NCI-H446 treated with DMSO at 0.1 percent for 48 hours (cell line): Measurements from ENCODE around the gene RTP3.

Experiments used
- DNase-seq: peaks from one replicate; lab custom pipeline; 2025; lab: John Stamatoyannopoulos, UW

RTP3 gene

DNA sequence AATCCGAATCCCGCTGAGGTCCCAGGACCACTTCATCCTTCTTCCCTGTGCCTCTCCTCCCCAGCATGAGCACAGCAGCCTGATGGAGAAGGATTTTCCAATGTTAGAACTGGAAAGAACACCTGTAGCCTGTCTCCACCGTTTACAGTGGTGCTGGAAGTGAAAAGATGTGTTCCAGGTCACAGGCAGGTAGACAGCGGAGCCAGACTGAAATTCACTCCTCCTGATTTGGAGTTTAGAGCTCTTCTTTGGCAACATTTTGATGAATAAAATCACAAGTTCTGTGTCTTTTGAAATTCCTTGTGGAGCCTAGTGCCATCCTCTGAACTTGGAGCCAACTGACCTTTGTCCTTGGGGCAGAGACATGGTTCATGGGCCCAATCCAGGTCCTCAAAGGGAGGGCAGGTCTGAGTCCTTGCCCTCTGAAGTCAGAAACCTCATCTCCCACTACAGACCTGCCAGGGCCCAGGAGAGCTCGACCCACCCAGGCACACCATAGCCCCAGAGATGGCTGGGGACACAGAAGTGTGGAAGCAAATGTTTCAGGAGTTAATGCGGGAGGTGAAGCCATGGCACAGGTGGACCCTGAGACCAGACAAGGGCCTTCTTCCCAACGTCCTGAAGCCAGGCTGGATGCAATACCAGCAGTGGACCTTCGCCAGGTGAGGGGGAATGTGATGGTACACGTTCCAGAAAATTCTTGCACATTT, at the start of gene RTP3:
Gene RTP3, plus strand, starts transcription at position 421 of the 710 bp plus-strand sequence. Its CDS starts 87 bp downstream, at position 508.
- no peak for DNase-seq

DNA sequence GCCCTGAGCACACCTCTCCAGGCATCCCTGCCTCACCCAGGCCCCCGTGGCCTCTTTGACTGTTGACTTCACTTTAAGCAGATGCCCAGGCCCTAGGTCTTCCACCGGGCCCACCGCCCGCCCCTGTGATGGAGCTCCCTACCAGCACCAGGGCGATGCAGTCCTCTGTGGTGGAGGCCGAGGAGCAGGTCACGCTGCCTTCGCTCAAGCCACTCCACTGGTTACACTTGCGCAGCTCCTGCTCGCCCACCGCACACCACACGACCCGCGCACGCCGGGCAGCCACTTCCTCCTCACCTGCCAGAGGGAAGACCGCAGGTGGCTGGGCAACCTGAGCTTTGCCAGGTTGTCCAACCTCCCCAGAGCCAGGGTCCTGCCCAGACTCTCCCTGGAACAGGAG, 49.1 kb upstream of the RTP3 start:
- no peak for DNase-seq

DNA sequence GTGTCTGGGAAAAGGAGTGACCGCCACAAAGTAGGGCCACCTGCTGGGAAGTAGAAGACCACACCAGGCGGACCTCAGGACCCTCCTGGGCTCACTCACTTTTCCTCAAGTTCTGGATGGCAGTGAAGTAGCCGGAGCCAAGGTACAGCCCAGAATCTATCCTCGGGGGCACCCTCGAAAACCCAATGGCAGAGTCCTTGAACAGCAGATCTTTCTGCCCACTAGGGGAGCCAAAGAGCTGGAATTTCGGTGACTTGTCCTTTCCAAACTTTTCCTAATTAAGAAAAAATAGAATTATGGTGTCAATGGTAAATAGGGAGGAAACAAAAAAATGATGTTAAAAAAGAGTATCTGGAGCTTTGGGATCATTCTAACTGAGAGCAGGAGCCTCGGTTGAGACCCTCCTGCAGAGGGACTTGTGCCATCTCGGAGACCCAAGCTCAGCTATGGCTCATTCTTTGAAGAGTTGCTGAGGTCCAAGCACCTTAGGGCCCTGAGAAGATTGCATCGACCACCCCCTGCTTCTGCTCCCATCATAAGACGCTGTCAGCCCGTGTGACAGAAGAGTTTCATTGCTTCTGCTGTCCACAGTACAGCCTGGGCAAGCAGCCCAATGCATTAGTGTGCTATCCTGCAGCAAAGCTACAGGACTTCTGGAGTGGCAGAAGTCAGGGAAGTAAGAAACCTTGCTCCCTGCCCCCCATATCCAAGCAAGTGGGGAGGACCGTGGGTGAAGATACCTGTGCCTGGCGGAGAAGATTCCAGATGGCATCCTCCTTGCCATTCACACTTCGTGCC, 47.8 kb upstream of the RTP3 start:
- no peak for DNase-seq

DNA sequence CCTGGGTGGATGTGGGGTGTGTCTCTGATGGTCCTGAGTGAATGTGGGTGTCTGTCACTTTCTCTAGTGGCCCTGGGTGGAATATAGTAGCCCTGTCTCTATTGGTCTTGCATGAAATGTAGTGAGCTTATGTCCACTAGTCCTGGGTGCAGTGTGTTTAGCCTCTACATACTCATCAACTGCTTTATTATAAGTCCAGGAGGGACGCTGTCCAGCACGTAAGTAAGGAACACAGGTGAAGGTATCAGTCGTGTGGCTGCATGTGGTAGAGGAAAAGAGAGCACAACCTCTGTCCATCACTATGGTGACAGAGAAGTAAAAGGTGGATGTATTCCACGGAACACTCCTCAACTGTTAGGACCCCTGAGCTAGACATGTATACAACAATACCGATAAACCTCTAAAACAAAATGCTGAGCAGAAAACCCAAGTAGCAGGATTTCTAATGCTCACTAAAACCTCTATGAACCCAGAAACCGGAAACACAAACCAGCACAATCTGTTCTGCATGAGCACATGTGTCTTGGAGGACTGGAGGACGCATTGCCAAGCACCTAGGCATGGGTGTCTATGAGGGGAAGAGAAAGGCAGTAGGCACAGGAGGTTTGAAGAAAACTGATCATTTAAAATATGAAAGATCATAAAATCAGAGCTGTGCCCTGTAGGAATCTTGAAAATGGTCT, 44.1 kb upstream of the RTP3 start:
- no peak for DNase-seq

DNA sequence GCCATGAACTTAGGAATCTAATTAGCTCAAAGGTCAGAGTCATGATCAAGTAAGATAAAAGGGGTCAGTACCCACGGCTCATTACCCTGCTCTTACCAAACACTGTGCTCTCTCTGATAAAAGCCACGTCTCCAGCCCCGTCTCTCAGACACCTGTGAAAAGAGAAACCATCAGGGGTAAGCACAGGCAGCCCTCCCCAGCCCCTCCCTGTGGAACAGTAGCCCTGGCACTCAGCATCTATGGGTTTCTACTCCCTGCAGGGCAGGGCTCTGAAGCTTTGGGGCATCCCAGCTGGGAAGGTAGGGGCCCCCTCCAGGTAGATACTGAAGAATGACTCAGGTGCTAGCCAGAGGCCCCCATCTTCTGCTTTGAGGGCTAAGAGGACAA, 43.6 kb upstream of the RTP3 start:
- no peak for DNase-seq

DNA sequence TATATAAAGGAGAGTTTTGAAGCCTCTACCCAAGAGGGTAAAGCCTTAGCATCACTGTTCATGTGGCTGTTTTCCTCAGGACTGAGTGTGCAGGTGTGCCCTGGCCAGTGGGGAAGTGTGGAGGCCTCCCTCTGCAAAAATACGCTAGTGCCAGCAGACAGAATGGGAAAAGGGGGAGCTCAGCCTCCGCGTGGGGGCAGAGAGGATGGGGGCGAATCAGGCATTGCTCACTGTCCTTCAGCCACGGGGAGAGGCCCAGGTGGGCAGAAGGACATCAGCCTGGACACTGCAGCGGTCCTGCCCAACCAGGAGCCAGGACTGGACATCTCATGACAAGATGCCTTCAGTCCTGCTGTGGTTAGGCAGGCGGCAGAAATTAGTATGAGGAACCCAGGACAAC, 43.2 kb upstream of the RTP3 start:
- DNase-seq: no peak

DNA sequence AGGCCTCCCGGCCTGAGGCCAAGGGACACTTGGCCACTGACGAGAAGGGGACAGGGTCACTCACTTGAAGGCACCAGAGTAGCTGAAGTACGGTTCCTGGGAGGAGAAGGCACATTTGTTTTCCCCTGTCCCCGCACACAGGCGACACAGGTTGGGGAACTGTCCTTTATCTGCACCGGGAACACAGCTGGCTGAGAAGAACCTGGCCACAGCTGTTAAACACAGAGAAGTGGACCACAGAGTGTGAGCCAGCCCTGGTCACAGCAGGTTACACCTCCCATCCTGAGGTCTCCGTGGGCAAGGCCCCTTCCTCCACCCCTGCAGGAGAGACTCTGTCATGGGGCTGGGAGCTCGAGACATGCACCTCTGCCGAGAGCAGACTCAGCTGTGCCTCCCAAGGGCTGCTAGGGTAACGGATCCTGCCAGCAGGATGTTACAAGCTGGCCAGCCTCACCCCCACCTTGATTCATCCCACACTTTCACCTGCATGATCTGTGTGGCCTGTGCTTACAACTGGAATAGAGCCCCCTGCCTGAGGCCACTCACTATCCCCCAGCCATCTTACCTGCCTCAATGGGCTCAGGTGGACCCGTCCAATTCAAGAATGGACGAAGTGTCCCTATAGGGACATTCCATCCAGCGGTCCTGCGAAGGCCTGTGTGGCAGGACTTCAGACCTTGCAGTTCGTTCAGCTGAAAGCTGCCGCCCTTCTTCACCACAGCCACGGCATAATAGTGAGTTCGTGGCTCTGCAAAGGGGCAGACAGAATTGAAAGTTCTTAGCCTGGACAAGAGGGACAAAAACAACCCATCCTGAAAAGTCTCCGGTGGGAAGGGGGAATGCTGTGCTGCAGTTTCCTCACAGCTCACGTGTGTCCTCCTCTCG, 42.3 kb upstream of the RTP3 start:
- no peak for DNase-seq

DNA sequence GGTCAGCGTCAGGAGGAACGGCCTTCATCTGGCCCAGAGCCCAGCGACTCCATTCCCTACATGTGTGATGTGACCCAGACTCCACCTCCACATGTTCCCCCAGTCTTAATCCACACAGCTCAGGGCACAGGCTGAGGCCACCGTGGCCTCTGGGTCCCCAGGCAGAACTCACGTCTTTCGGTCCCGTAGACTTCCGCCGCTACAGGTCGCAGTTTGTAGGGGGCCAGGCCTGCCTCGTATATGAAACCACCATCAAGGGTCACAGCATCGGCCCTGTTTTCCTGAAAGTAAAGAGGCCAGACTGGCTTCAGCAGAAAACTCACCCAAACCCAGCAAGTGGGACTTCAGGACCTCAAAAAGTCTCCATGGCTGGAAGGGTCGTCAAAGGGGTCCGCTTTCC, 41.7 kb upstream of the RTP3 start:
- DNase-seq: no peak

DNA sequence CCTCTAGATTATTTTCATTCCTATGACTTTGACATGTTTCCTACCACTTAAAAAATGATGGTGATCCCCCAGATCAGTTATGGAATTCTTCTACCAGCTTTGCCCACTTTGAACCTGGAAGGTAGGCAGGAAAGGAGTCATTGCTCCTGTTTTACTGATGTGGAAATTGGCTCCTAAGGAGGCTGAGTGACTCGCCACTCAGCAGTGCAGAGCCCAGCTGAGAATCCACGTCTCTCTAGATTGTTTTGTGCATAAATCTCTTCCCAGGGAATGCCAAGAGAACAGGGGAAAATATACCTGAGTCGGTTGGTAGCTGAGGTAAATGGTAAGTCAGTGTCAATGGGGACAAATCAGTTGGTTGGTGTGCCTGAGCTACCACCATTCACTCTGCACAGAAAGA, 37.7 kb upstream of the RTP3 start:
- no peak for DNase-seq

DNA sequence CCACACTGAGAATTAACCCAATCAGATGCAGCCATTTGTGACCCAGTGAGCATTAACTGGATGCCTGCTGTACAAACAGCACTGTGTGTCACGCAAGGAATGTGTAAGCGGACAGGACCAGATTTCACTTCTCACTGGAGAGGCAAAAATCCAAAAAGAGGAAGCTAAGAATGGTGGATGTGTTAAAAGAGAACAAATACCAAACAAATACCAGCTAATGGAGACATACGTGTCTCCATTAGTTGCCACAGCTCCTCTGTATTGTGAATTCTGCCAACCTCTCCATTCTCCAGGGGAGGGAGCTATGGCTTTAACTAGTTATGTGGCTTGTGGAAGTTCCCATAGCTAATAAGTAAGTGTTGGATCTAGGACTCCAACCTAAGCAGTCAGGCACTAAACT, 35.7 kb upstream of the RTP3 start:
- DNase-seq: no peak

DNA sequence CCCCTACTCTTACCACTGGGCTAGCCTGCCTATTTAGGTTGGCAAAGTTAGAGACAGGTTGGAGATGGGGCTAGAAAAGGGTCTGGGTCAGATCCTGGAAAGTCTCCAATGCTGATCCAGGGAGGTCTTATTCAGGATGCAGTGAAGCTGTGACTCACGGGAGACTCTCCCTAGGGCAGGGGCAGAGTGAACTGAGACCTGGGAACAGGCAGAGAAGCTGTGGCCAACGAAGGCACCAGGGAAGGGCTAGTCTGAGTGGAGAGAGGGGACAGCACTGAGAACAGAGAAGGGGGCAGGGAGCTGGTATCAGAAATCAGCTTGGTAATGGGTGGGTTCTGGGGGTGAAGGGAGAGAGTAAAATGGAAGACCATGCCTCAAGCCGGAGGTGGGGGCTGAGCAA, 35.3 kb upstream of the RTP3 start:
- DNase-seq: no peak

DNA sequence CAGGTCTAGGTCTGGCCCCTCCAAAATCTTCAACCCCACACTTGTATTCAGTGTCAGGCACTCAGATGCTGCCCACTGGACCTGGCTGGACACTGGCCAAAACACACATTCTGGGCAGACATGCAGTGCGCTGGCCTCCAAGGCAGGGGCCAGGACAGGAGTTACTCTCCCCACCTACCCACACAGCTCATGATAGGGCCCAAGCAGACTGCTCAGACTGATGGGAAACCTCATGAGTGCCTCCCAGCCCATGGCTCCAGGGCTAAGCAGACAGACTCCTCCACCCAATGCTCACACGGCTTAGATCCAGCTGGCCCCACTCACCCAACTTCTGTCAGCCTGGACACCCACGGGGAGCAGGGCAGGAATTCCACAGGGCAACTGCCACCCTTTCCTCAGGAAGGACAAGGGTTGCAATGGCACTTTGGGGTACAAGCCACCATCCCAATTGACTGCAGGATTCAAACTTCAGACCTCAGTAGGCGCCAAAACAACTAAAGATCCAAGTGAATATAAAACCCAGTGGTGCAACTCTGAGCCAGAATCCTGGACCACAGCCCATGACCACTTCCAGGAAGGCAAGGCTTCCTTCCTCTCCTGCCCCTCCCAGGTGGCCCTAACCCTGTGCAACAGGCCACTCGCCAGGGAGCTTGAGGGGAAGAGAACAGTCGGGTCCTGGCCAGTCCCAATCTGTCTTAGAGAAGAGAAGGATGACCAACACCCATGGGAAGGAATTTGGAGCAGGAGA, 34.5 kb upstream of the RTP3 start:
- no peak for DNase-seq

DNA sequence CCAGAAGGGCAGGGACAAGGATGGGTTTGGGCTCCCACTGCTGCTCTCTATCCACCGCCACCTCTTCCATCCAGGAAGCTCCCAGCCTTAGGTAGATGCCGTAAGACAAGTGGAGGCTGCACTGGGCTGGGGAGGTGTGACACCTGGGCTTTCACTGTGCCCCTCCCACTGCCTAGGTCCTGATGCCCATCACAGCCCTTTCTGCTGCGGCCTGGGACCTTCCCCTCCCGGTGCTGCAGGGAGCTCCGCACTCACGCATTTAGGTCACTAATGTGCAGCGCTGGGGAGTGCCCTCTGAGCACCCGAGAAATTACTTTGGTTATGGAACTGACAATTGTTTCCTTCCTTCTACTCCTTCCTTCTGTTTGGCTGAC, 33.9 kb upstream of the RTP3 start:
- no peak for DNase-seq

DNA sequence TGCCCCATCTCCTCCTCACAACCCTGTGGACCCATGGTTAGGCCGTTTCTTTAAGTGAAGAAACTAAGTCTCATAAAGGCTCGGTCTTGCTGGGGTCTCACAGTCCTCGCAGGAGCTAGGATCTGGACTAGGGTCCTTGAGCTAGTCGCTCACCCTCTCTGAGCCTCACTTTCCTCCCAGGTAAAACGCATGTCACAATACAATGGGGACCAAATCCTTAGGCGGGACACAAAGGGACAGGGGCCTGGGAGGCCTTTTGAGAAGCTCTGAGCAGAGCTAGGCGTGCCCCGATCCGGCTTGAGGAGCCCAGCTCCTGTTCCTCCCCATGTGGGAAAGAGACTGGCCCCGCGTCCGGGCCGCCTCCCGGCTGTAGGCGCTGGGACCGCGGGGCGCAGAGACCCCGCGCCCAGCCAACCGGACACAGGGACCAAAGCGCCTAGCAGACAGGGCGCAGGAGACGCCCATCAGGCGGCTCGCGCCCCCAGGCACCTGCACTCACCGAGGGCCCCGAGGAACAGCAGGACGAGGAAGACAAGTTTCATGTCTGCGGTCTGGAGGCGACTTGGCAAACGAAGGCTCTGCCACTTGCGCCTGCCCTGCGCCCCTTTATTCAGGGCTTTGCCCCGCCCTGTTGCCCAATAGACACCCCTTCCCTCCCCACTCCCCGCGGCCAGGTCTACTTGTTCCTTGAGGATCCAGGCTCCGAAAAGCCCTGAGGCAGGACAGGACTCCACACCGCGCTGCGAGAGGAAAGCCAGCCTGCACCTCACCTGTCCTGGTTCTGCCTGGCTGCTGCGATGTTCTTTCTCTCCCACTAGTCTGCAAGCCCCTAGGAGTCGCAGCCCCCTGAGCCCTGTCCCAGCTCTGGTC, 33.2 kb upstream of the RTP3 start, which contains the start of gene LTF:
Gene LTF, minus strand, starts transcription at position 580 of the 870 bp plus-strand sequence. Its CDS starts 38 bp downstream, at position 542.
- no peak for DNase-seq

DNA sequence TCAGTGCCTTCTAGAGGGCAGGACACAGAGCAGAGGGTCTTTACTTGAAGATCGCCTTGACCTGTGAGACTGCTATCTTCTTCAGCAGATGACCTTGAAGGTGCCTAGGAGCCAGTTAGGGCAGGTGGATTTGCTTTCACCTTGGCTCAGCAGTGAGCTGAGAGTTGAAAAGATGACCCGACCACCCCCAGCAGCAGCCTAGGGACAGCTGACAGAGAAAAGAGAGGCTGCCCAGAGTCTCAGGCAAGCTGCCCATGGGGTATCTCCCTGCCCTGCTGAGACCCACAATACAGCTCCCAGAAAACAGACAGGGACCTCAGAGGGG, 32.6 kb upstream of the RTP3 start:
- DNase-seq: no peak

DNA sequence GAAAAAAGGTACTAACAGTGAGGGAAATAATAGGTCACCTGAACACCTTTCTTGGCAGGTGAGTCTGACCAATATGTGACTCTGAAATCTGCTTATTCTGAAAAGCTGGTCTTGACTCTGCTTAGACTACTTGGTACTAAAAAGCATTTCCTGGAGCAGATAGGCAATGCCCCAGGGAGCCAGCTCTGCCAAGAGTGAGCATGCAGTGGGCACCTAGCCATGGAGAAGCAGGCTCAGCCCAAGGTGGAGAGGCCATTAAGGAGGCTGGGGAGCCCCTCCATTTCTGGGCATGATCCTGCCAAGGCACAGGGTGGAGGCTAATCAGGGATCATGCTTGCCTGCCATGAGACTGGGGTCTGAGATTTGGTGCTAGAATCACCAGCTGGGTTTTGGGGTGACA, 31.5 kb upstream of the RTP3 start:
- DNase-seq: no peak

DNA sequence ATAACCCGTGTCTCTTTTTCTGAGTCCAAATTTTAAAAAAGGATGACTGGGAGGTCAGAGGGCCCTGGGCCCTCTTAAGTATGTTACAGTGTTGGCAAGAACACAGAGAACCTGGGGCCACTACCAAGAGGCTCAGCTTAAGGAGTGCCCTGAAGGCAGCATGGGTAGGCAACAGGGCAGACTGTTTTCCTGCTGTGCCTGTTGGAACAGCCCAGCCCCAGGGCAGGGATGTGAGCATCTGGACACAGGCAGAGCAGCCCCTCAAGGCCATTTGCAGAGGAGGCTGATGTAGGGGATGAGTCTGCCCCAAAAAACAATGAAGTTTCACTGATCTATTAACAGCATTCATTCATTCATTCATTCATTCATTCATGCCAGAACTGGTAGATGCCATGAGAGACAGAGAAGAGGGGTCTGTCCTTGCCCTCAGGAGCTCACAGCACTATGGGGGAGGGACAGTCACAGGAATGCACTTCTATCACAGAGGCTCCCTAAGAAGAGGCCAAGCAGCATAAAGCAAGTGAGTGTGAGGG, 30.8 kb upstream of the RTP3 start:
- DNase-seq: no peak

DNA sequence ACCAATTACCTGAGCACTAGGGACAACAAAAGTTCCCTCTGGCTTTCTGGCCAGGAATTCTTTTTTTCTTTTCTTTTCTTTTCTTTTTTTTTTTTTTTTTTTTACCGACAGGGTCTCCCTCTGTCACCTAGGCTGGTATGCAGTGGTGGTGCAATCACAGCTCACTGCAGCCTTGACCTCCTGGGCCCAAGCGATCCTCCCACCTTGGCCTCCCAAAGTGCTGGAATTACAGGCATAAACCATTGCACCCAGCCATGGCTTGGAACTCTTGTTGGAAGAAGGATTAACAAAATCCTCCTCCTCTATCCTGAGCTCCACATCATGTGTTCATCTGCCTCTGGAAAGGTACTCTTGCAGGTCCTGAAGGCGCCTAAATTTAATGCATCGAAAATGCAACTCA, 30.2 kb upstream of the RTP3 start:
- DNase-seq: no peak

DNA sequence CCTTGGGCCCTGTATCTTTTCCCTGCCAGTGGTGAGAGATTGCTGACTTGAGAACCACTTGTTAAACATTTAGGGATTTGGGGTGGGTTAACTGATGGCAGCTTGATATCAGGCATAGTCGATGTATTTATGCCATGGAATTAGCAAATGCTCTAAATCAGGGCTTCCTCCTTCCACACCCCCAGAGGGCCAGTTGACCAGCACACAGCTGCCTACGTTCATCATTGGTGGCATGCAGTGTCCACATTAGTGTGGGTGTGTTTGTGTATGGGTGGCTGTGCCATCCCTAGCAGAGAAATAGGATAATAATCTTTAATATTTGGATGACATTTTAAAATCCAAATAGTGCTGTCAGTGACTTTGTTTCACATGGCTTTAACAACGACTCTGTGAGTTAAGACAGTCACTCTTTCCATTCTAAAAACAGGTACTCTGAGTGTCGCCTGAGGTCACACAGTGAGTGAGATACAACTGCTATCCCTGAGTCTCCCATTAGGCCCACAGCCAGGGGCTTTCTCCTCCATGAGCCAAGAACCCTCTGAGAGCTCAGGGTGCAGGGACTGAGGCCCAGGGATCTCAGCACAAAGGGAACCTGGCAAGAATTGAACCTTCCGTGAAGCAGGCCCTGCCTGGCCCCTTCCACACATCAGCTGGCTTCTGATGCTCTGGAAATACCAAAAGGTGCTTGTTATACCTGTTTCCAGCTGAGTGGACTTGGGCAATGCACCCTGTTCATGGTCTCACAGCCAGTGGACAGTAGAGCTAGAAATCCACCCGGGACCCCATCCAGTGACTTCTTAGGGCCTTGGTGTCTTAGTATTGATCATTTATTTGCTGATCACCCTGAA, 28.8 kb upstream of the RTP3 start:
- no peak for DNase-seq
